ENCODE measurements around the gene ARL8B.

GRCh38 chr3:5166846-5167245 is 44.8 kb downstream of the ARL8B start:
- no peak for TF ChIP-seq POLR2A (IDR thresholded peaks at IDR 0.05)
- TF ChIP-seq CTCF (IDR thresholded peaks at IDR 0.05): no peak

Data from ovary (tissue), 3 donors.